HG03378 (cell line): ENCODE data around the gene SSBP2.

Source experiments
- ATAC-seq: cut with Tn5 transposase; IDR thresholded peaks from one replicate; pipeline ENCODE4 v1.9.1; 2021; ENCODE audit warnings: mild to moderate bottlenecking, moderate library complexity; ENCODE audit not compliant: unreplicated experiment

The SSBP2 gene

GRCh38 chr5:81767097-81767496, 16.2 kb upstream of the SSBP2 start:
- ATAC-seq, result no peak

- ATAC-seq, result no peak
These were observed 15.7 kb upstream of the SSBP2 start for GRCh38 chr5:81766611-81767010.

- no peak for ATAC-seq
These were observed 12.5 kb upstream of the SSBP2 start for GRCh38 chr5:81763294-81763928.

GRCh38 chr5:81762853-81763252, 12.0 kb upstream of the SSBP2 start:
- ATAC-seq, result no peak

GRCh38 chr5:81762401-81762800, 11.5 kb upstream of the SSBP2 start:
- no peak for ATAC-seq

- no peak for ATAC-seq
These were observed 11.1 kb upstream of the SSBP2 start for GRCh38 chr5:81761970-81762369.

- no peak for ATAC-seq
These were observed 10.4 kb upstream of the SSBP2 start for GRCh38 chr5:81761270-81761669.

- ATAC-seq, result no peak
These were observed 9.6 kb upstream of the SSBP2 start for GRCh38 chr5:81760521-81760920.

GRCh38 chr5:81759632-81760005, 8.7 kb upstream of the SSBP2 start:
- ATAC-seq, result no peak

GRCh38 chr5:81757404-81757803, 6.5 kb upstream of the SSBP2 start:
- ATAC-seq, result no peak

GRCh38 chr5:81756016-81756415, 5.1 kb upstream of the SSBP2 start:
- ATAC-seq, result no peak

- ATAC-seq, result no peak
These were observed 4.4 kb upstream of the SSBP2 start for GRCh38 chr5:81755320-81755719.

- no peak for ATAC-seq
These were observed 3.7 kb upstream of the SSBP2 start for GRCh38 chr5:81754621-81755020.

GRCh38 chr5:81753429-81753828, 2.5 kb upstream of the SSBP2 start:
- no peak for ATAC-seq

GRCh38 chr5:81752644-81752963, 1.7 kb upstream of the SSBP2 start:
- ATAC-seq, result no peak

GRCh38 chr5:81751836-81752643, 1.1 kb upstream of the SSBP2 start:
- peak; percentile 1 for ATAC-seq

- no peak for ATAC-seq
These were observed 439 bp downstream of the SSBP2 start for GRCh38 chr5:81750308-81751008.

- ATAC-seq, result peak; percentile 44
These were observed 1.2 kb downstream of the SSBP2 start for GRCh38 chr5:81749561-81750307.

GRCh38 chr5:81749192-81749560, 1.7 kb downstream of the SSBP2 start:
- no peak for ATAC-seq

GRCh38 chr5:81748556-81748955, 2.3 kb downstream of the SSBP2 start:
- ATAC-seq, result no peak

- ATAC-seq, result no peak
These were observed 3.9 kb downstream of the SSBP2 start for GRCh38 chr5:81747030-81747429.
